HG03159 (cell line): Measurements from ENCODE around the gene NOTCH4.

Experiments used
- ATAC-seq: cut with Tn5 transposase; IDR thresholded peaks from one replicate; pipeline ENCODE4 v1.9.1; 2021; ENCODE audit warnings: mild to moderate bottlenecking, moderate library complexity; ENCODE audit not compliant: unreplicated experiment

The NOTCH4 gene

DNA sequence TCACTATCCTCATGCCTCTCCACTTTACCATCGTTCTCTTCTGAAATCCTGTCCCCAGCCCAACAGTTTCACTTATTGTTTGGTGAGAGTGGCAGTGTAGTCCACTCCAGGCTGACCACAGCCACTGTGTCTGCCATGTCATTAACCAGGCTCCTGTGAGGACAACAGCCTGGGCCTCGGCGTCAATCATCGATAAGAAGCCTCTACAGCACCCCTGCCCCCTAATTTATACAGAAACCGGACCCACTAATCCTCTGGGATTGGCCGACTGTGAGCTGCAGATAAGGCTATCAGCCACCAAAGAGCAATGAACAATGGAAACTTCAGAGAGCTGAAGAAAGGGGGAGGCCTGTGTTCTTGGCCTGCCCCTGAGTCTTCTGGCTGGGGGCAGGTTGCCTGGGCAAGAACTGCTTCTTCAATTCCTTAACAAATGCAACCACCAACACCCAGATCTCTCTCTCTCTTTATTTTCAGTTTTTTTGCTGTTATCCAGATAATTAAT, 56.1 kb downstream of the NOTCH4 start:
- no peak for ATAC-seq

GRCh38 chr6:32167154-32167760, 56.6 kb downstream of the NOTCH4 start:
- ATAC-seq = no peak

- no peak for ATAC-seq
Observed at GRCh38 chr6:32166411-32167061, 57.3 kb downstream of the NOTCH4 start.

- no peak for ATAC-seq
Observed at GRCh38 chr6:32164295-32164694, 59.6 kb downstream of the NOTCH4 start, which contains the start of gene EGFL8. EGFL8 (plus strand) TSS chr6:32164595; CDS start chr6:32166166, 1,571 bp downstream.

GRCh38 chr6:32163559-32164258, 60.2 kb downstream of the NOTCH4 start:
- ATAC-seq = no peak

GRCh38 chr6:32158052-32158451, 65.8 kb downstream of the NOTCH4 start:
- ATAC-seq = no peak

GRCh38 chr6:32156891-32157290, 67.0 kb downstream of the NOTCH4 start:
- ATAC-seq = no peak

DNA sequence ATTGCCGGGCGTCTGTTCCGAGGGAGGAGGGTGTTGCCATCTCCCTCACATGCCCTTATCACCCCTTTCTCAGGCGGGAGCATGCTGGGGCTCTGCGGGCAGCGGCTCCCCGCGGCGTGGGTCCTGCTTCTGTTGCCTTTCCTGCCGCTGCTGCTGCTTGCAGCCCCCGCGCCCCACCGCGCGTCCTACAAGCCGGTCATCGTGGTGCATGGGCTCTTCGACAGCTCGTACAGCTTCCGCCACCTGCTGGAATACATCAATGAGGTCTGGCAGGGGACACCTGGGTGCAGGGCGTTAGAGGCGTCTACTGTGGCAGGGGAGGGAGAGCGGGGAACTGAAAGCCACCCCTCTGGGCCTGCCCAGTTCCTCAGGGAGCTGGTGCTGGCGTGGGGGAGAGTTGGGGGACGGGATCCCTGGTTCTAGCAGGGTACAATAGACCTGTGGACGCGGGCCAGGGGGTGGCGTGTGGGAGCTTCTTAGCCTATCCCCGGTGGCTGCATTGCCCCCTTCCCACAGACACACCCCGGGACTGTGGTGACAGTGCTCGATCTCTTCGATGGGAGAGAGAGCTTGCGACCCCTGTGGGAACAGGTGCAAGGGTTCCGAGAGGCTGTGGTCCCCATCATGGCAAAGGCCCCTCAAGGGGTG, 69.2 kb downstream of the NOTCH4 start:
- ATAC-seq = peak; percentile 78

DNA sequence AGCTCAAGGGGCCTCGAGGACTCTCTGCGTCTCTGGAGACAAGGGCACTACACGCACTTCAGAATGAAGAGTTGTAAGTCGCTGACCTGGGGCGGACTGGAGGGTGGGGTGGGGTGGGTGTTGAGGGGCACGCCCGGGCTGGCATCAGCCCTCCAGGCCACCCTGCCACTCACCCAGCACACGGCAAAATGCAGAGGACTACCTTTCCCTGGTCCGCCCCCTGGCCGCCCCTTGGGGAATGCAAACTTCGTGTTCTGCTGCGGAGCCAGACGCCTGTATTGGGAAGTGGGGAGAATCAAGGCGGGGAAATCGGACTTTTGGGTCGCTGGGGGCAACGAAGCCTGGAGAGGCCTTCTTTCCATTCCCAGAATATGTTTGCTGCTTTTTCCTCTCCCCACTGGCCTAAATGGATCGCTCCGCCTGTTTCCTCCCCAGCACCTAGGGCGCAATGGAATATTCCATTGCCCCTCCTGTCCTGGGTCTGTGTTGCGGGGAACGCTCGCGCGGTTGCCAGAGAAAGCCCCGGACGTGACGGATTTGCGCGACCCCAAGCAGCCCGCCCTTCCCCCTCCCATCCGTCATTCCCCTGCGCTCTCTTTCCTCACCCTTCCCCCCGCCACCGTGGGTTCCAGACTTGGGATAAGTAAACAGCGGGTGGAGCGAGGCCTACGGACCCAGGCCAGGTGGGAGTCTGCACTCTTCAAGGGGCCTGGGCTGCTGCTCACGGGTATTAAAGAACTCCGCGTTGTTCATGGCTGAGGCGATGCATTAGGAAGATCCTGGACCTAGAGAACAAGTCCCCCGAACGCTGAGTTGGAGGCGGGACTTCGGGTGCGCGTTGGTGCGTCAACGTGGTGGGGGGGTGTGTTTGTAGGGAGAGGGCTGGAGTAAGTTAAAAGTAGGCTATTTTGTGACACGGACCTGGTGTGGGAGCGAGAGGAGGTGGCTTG, 70.0 kb downstream of the NOTCH4 start, which contains the start of gene PPT2:
TSS of gene PPT2 (plus strand) at position 578 of the 950 bp plus-strand sequence. CDS start 454 bp downstream, outside the sequence.
- ATAC-seq = peak; percentile 28

- no peak for ATAC-seq
Observed at GRCh38 chr6:32152769-32153563, 70.9 kb downstream of the NOTCH4 start.

GRCh38 chr6:32151863-32152768, 71.8 kb downstream of the NOTCH4 start, which contains the start of gene PRRT1:
PRRT1 (minus strand) TSS chr6:32151939; CDS start chr6:32151827, 112 bp downstream.
- no peak for ATAC-seq

DNA sequence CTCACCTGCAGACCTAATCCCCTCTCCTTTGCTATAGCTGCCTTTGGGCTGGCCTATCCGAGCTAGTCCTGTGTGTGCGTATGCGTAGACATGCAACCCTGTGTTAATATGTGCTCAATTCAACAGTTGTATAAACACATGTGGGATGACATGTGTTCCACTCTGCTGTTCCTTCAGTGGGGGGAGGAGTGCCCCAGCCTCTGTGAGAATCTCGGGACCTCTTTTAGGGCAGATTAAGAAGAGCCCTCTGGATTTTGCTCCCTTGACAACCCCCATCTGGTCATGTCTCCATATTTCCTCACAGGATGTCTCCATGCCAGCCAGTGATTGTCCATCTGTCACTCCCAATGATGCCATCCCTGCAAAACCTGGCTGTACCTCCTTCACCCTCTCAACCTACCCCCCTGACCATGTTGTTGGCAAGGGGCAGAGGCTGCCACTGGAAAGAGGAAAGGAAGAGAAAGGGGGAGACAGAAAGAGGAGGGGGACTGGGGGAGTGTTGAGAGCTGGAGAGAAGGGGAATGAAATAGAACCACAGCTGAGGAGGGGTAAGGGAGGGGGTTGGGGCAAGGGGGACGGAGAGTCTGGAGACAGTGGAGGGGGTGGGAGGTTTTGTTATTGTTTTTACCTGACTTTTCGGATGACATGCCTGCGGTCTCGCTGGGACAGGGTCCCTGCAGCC, 72.5 kb downstream of the NOTCH4 start:
- ATAC-seq = no peak

GRCh38 chr6:32149932-32150870, 73.7 kb downstream of the NOTCH4 start:
- no peak for ATAC-seq

- ATAC-seq = no peak
Observed at GRCh38 chr6:32149092-32149755, 74.6 kb downstream of the NOTCH4 start.

- no peak for ATAC-seq
Observed at GRCh38 chr6:32148289-32149091, 75.4 kb downstream of the NOTCH4 start.
